HepG2 (cell line): ENCODE results near the gene GPS2.

ENCODE experiments used
- IRF1 ChIP-seq: sonication (generic); formaldehyde crosslinking; IDR thresholded peaks from 2 replicates; pipeline ENCODE4 v1.4.0; 2020; ENCODE audit warnings: low read depth, mild to moderate bottlenecking, missing genetic modification reagents
- TCF7 ChIP-seq: sonication (generic); IDR thresholded peaks from 2 replicates; pipeline ENCODE4 v1.6.1; 2016; ENCODE audit warnings: antibody characterized with exemption, low read depth
- ZNF777 ChIP-seq: sonication (generic); formaldehyde crosslinking; IDR thresholded peaks from 2 replicates; pipeline ENCODE4 v1.4.0; 2020; ENCODE audit warnings: missing genetic modification reagents

GRCh38 chr17:7346761-7347614 is 31.8 kb upstream of the GPS2 start:
- no peak for TF ChIP-seq TCF7
- no peak for TF ChIP-seq ZNF777 (CRISPR knock-in tag)
- no peak for TF ChIP-seq IRF1 (CRISPR knock-in tag)
